Keratinocyte (primary cell): ENCODE data around the gene PAPOLB.

Source experiments
- CTCF ChIP-seq, 3 experiments: IDR thresholded peaks in 1 of 3; conservative IDR thresholded peaks in 1 of 3; optimal IDR thresholded peaks in 1 of 3; 2 replicates in 2 of 3; 3 replicates in 1 of 3; pipeline versions ENCODE3 to v1.5.1; 2011; ENCODE audit warnings: low read length in 3 of 3, mild to moderate bottlenecking in 3 of 3, moderate library complexity in 2 of 3, control low read depth in 1 of 3, inconsistent platforms in 1 of 3; ENCODE audit not compliant: insufficient read depth in 2 of 3; ENCODE audit errors: extremely low read depth in 1 of 3
- EZH2 ChIP-seq: IDR thresholded peaks from one replicate; pipeline ENCODE4 v1.6.1; 2012; ENCODE audit warnings: inconsistent platforms, mild to moderate bottlenecking, low read length, moderate library complexity

- TF ChIP-seq EZH2, result no peak
- TF ChIP-seq CTCF (optimal IDR thresholded peaks at IDR 0.05 in 1 of 3, IDR thresholded peaks at IDR 0.05 in 1 of 3, conservative IDR thresholded peaks at IDR 0.05 in 1 of 3; ENCODE audit: extremely low read depth in 1 of 3, insufficient read depth in 2 of 3, low read length in 3 of 3), result no peak
Observed at GRCh38 chr7:4822677-4823076, 39.2 kb downstream of the PAPOLB start.
